ENCODE measurements around the gene MTX1. TPM values are rescaled to one million over a fixed set of nuclear protein-coding genes. Genes with fewer than 3 reads are reported as not detected.
"Not testable (repeated sequence)": the region's sequence is repeated elsewhere in the genome, so short reads cannot be mapped to it uniquely, and the experiment has no call there.

The MTX1 gene
- polyA plus RNA-seq, 1 donor, result 16.9 TPM

- DNase-seq (ENCODE audit: low read depth), result no peak
These were observed 522 bp upstream of the MTX1 start, which contains the start of gene THBS3 for GRCh38 chr1:155207806-155208540. TSS of gene THBS3 (minus strand) at chr1:155207897. CDS start at chr1:155207876, 21 bp downstream.

GRCh38 chr1:155209312-155209721, 822 bp downstream of the MTX1 start:
- DNase-seq (ENCODE audit: low read depth), result no peak

GRCh38 chr1:155210314-155211104, 2.0 kb downstream of the MTX1 start:
- DNase-seq (ENCODE audit: low read depth), result no peak

- DNase-seq (ENCODE audit: low read depth), result not testable (repeated sequence)
These were observed 3.0 kb downstream of the MTX1 start for GRCh38 chr1:155211381-155212050.

GRCh38 chr1:155212051-155212440, 3.6 kb downstream of the MTX1 start:
- not testable (repeated sequence) for DNase-seq (ENCODE audit: low read depth)

GRCh38 chr1:155214702-155215101, 6.2 kb downstream of the MTX1 start:
- DNase-seq (ENCODE audit: low read depth), result not testable (repeated sequence)

GRCh38 chr1:155218854-155219591, 10.5 kb downstream of the MTX1 start:
- DNase-seq (ENCODE audit: low read depth), result no peak

GRCh38 chr1:155219592-155220031, 11.1 kb downstream of the MTX1 start:
- no peak for DNase-seq (ENCODE audit: low read depth)

GRCh38 chr1:155220211-155220965, 11.9 kb downstream of the MTX1 start:
- not testable (repeated sequence) for DNase-seq (ENCODE audit: low read depth)

GRCh38 chr1:155223047-155223446, 14.6 kb downstream of the MTX1 start:
- DNase-seq (ENCODE audit: low read depth), result no peak

- not testable (repeated sequence) for DNase-seq (ENCODE audit: low read depth)
These were observed 16.9 kb downstream of the MTX1 start for GRCh38 chr1:155225404-155225759.

GRCh38 chr1:155226188-155226909, 17.9 kb downstream of the MTX1 start:
- DNase-seq (ENCODE audit: low read depth), result no peak

- no peak for DNase-seq (ENCODE audit: low read depth)
These were observed 18.4 kb downstream of the MTX1 start for GRCh38 chr1:155226910-155227260.

- peak; percentile 98 for DNase-seq (ENCODE audit: low read depth)
These were observed 19.0 kb downstream of the MTX1 start for GRCh38 chr1:155227261-155228095.

- no peak for DNase-seq (ENCODE audit: low read depth)
These were observed 19.6 kb downstream of the MTX1 start for GRCh38 chr1:155228096-155228427.

- DNase-seq (ENCODE audit: low read depth), result not testable (repeated sequence)
These were observed 22.8 kb downstream of the MTX1 start for GRCh38 chr1:155231302-155231701.

- DNase-seq (ENCODE audit: low read depth), result peak; percentile 85
These were observed 23.8 kb downstream of the MTX1 start for GRCh38 chr1:155232001-155232978.

GRCh38 chr1:155233502-155233901, 25.0 kb downstream of the MTX1 start:
- DNase-seq (ENCODE audit: low read depth), result not testable (repeated sequence)
